ENCODE results near the gene TUBB4A. TPM values are rescaled to one million over a fixed set of nuclear protein-coding genes. Genes with fewer than 3 reads are reported as not detected.

TUBB4A gene
- total and polyA plus RNA-seq, 2 donors (not counting 1 experiment from before 2014, with no cell fraction given), result not detected

DNA sequence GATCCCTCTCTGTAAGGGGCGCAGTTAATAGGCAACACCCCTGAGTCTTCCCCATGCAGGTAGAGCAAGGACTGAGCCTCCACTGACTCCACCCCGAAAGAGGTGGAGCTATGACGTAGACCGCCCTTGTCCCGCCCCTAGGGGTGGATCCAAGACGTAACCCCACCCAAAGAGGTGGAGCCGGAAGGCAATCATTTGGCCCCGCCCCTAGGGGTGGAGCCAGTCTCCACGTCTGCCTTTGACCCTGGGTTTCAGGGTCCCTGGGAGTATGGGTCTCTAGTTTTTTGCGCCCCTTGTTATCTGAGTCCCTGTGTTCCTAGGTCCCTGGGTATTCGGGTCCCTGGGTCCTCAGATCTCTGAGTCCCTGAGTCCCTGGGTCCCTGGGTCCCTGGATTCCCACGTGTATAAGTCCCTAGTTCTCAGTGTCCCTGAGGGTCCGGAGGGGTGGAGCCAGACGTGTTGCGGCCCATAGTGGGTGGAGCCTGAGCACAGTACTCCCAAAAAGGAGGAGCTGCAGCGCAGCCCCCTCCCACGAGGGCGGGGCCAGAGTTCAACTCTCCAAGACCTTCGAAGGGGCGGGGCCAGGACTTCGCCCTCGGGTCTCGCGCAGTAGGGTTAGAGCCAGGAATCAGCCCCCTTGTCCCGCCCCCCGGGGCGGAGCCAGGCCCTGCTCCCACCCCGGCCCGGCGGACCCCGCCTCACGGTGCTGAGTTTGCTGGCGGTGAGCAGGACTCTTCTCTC, 25.8 kb downstream of the TUBB4A start:
- Histone ChIP-seq H3K9me3 (ENCODE audit: control insufficient read depth, insufficient read depth, low read depth, low read length) (no peaks in the 10 kb centered on the region), H3K4me2 (ENCODE audit: extremely low read depth, insufficient read depth, low read length) (no peak overlapping the region), H2AFZ (ENCODE audit: low read length) (no peak overlapping the region), H3K4me1 (ENCODE audit: control insufficient read depth, extremely low read depth, insufficient read depth, low read length) (no peaks in the 10 kb centered on the region), H4K20me1 (ENCODE audit: control insufficient read depth, extremely low read depth, insufficient read depth, low read length) (no peaks in the 10 kb centered on the region), H3K9ac (ENCODE audit: insufficient read depth, low read length) (no peak overlapping the region), H3K79me2 (ENCODE audit: control insufficient read depth, insufficient read depth, low read length) (no peaks in the 10 kb centered on the region), H3K27me3 (ENCODE audit: control insufficient read depth, insufficient read depth, low read length) (no peaks in the 10 kb centered on the region), H3K4me3 (replicated peaks in 1 of 4; ENCODE audit: control extremely low read depth in 1 of 4, insufficient read depth in 1 of 4, low read depth in 3 of 4, low read length in 4 of 4) (no peak overlapping the region), H3K27ac (ENCODE audit: insufficient read depth, low read length) (no peak overlapping the region), H3K36me3 (ENCODE audit: control insufficient read depth, insufficient read depth, low read length) (no peaks in the 10 kb centered on the region)
- TF ChIP-seq, protein P1, sequence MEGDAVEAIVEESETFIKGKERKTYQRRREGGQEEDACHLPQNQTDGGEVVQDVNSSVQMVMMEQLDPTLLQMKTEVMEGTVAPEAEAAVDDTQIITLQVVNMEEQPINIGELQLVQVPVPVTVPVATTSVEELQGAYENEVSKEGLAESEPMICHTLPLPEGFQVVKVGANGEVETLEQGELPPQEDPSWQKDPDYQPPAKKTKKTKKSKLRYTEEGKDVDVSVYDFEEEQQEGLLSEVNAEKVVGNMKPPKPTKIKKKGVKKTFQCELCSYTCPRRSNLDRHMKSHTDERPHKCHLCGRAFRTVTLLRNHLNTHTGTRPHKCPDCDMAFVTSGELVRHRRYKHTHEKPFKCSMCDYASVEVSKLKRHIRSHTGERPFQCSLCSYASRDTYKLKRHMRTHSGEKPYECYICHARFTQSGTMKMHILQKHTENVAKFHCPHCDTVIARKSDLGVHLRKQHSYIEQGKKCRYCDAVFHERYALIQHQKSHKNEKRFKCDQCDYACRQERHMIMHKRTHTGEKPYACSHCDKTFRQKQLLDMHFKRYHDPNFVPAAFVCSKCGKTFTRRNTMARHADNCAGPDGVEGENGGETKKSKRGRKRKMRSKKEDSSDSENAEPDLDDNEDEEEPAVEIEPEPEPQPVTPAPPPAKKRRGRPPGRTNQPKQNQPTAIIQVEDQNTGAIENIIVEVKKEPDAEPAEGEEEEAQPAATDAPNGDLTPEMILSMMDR (conservative IDR thresholded peaks at IDR 0.05 in 1 of 2, IDR thresholded peaks at IDR 0.05 in 1 of 2; ENCODE audit: low read depth in 1 of 2, low read length in 2 of 2), result no peak
- no peak for TF ChIP-seq EZH2 (IDR thresholded peaks at IDR 0.05; ENCODE audit: low read length, missing control alignments)
- peak; percentile 23 to 37 for DNase-seq (ENCODE audit: low read depth in 2 of 2)

DNA sequence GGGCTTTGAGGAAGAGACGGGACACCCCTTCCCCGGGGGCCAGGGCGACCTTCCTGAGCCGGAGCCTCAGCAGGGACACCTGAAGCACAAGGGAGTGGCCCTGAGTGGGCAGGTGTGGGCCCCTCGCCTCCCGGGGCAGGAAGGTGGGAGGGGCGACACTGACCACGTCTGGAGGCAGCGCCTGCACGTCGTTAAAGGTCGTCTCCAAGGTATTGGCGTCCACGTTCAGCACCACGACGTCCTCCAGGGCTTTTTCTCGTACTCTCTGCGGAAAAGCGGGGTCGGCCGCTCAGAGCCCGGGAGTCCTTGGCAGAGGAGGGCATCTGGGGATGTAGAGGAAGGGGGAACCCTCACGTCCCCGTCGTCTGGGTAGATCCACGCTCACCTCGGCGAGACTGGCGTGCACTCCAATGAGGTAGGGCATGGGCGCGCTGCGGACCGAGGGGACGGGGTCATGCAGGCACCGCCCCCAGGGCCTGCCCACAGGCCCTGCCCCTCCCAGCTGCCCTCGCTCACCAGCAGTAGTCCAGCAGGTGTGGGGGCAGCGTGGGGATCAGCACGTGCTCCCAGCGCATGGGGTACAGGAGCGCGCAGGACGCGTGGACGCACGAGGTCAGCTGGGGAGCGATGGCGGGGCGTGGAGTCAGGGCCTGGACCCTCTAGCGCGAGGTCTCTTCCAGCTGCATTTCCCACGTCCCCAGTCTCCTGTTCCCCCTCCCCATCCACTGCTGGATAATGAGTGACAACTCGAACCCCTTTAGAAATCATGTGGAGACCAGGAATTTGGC, 26.6 kb downstream of the TUBB4A start:
- no peak for TF ChIP-seq EZH2 (IDR thresholded peaks at IDR 0.05; ENCODE audit: low read length, missing control alignments)
- TF ChIP-seq, protein P1 (conservative IDR thresholded peaks at IDR 0.05 in 1 of 2, IDR thresholded peaks at IDR 0.05 in 1 of 2; ENCODE audit: low read depth in 1 of 2, low read length in 2 of 2), result no peak
- Histone ChIP-seq H2AFZ (ENCODE audit: low read length) (no peak overlapping the region), H3K4me2 (ENCODE audit: extremely low read depth, insufficient read depth, low read length) (no peak overlapping the region), H3K79me2 (ENCODE audit: control insufficient read depth, insufficient read depth, low read length) (no peaks in the 10 kb centered on the region), H3K4me1 (ENCODE audit: control insufficient read depth, extremely low read depth, insufficient read depth, low read length) (no peaks in the 10 kb centered on the region), H3K27me3 (ENCODE audit: control insufficient read depth, insufficient read depth, low read length) (no peaks in the 10 kb centered on the region), H4K20me1 (ENCODE audit: control insufficient read depth, extremely low read depth, insufficient read depth, low read length) (no peaks in the 10 kb centered on the region), H3K36me3 (ENCODE audit: control insufficient read depth, insufficient read depth, low read length) (no peaks in the 10 kb centered on the region), H3K9me3 (ENCODE audit: control insufficient read depth, insufficient read depth, low read depth, low read length) (no peaks in the 10 kb centered on the region), H3K9ac (ENCODE audit: insufficient read depth, low read length) (no peak overlapping the region), H3K27ac (ENCODE audit: insufficient read depth, low read length) (no peak overlapping the region), H3K4me3 (replicated peaks in 1 of 4; ENCODE audit: control extremely low read depth in 1 of 4, insufficient read depth in 1 of 4, low read depth in 3 of 4, low read length in 4 of 4) (no peak overlapping the region)
- no peak for DNase-seq (ENCODE audit: low read depth in 2 of 2)

DNA sequence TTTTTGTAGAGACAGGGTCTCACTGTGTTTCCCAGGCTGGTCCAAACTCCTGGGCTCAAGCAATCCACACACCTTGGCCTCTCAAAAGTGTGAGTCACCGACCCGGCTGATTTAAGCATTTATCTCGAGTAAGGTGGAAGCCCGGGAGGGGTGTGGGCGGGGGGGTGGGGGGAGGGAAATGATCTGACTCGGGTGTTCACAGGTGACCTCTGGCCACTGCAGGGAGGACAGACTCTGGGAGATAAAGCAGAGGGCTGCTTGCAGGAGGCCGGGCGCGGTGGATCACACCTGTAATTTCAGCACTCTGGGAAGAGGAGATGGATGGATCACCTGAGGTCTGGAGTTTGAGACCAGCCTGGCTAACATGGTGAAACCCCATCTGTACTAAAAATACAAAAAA, 28.5 kb downstream of the TUBB4A start:
- no peak for DNase-seq (ENCODE audit: low read depth in 2 of 2)
- no peak overlapping the region for H3K9ac ChIP-seq (ENCODE audit: insufficient read depth, low read length)
- H3K36me3 ChIP-seq (ENCODE audit: control insufficient read depth, insufficient read depth, low read length), result no peaks in the 10 kb centered on the region
- H2AFZ ChIP-seq (ENCODE audit: low read length), result no peak overlapping the region
- no peak overlapping the region for H3K4me3 ChIP-seq (replicated peaks in 1 of 4; ENCODE audit: control extremely low read depth in 1 of 4, insufficient read depth in 1 of 4, low read depth in 3 of 4, low read length in 4 of 4)
- TF ChIP-seq EZH2 (IDR thresholded peaks at IDR 0.05; ENCODE audit: low read length, missing control alignments), result no peak
- TF ChIP-seq, protein P1 (conservative IDR thresholded peaks at IDR 0.05 in 1 of 2, IDR thresholded peaks at IDR 0.05 in 1 of 2; ENCODE audit: low read depth in 1 of 2, low read length in 2 of 2), result no peak
- no peaks in the 10 kb centered on the region for H3K4me1 ChIP-seq (ENCODE audit: control insufficient read depth, extremely low read depth, insufficient read depth, low read length)
- H3K27me3 ChIP-seq (ENCODE audit: control insufficient read depth, insufficient read depth, low read length), result no peaks in the 10 kb centered on the region
- no peaks in the 10 kb centered on the region for H3K9me3 ChIP-seq (ENCODE audit: control insufficient read depth, insufficient read depth, low read depth, low read length)
- H3K4me2 ChIP-seq (ENCODE audit: extremely low read depth, insufficient read depth, low read length), result no peak overlapping the region
- H3K79me2 ChIP-seq (ENCODE audit: control insufficient read depth, insufficient read depth, low read length), result no peaks in the 10 kb centered on the region
- H4K20me1 ChIP-seq (ENCODE audit: control insufficient read depth, extremely low read depth, insufficient read depth, low read length), result no peaks in the 10 kb centered on the region
- H3K27ac ChIP-seq (ENCODE audit: insufficient read depth, low read length), result no peak overlapping the region

Data from fibroblast of lung (primary cell).